Activated gamma-delta T cell treated with Interleukin-2 at 50 U/mL for 16 hours (primary cell): Measurements from ENCODE around the gene SWT1.

Experiments used
- DNase-seq: peaks from one replicate; pipeline ENCODE4 v3.0.0-alpha.2; 2020

The SWT1 gene

GRCh38 chr1:185156854-185157598 lies at the start of gene SWT1, which contains the start of gene TRMT1L:
TSS of gene SWT1 (plus strand) at chr1:185157167. CDS start at chr1:185160842, 3,675 bp downstream.
TSS of gene TRMT1L (minus strand) at chr1:185156953. CDS start at chr1:185156712, 241 bp downstream.
- DNase-seq = peak; percentile 98

DNA sequence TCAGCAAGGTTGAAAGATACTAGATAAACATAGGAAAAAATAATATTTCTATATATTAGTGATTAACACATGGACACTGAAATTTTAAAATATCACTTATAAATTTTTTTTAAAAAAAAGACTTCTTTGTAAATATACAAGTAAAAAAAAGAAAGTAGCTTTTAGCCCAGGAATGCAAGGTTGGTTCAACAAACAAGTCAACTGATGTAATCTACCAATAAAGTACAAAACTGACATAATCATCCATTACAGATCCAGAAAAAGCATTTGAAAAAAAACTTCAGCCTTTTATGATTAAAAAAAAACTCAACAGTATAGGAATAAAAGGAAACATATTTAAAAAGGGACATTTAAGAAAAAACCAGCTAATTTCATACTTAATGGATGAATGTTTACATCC lies 48.6 kb upstream of the SWT1 start:
- DNase-seq = no peak

- no peak for DNase-seq
Observed at GRCh38 chr1:185110145-185110544, 46.8 kb upstream of the SWT1 start.

- no peak for DNase-seq
Observed at GRCh38 chr1:185111873-185112272, 45.1 kb upstream of the SWT1 start.

DNA sequence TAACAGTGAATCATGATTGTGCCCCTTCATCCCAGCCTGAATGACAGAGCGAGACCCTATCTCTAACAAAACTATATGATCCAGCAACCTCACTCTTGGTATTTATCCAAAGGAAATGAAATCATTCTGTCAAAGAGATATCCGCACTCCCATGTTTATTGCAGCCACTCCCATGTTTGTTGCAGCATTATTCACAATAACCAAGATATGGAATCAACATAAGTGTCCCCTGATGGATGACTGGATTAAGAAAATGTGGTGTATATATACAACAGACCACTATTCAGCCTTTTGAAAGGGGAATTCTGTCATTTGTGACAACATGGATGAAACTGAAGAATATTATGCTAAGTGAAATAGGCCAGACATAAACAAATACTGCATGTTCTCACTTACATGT lies 44.6 kb upstream of the SWT1 start:
- DNase-seq = no peak

GRCh38 chr1:185129708-185130107 lies 27.3 kb upstream of the SWT1 start:
- DNase-seq = no peak

DNA sequence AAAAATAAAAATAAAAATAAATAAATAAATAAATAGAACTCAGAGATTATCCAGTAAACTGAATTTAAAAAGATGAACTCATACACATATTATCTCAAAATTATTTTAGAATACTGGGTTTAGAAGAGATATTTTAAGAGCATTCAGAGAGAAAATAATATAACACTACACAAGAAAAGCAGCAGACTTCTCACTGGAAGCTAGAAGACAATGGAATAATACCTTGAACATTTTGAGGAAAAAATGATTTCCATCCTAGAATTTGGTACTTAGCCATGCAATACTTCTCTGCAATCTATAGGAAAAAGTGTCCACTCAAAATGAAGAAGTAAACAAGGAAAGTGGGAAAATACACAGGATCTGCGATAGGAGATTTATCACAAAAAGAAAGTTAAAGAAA lies 24.4 kb upstream of the SWT1 start:
- DNase-seq = no peak

DNA sequence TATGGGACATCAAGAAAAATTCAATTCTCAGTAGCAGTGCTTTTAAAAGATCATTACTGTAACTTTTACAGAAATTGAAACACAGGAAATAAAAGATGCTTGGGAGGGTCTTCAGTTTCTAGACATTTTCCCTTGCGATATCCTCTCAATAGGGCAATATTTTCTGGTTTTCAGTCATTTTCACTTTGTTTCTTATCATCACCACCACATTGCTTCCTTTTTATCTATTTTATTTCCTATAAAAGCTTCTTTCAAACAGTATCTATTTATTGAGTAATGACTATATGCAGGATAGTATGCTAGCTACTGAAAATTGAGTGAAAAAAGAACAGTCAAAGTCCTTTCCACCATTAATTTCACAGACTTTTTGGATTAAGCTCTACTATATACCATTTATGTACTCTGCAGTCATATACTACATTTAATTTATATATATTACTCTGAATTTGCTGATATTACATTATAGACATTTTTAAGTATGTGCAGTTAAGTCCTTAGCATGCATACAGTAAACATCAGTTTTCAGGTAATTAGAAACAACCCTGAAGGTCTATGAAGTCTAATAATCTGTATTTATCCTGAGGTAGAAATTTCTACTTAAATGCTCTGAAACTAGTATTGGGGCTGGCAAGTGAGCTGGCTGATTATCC lies 18.9 kb upstream of the SWT1 start:
- DNase-seq = no peak

- DNase-seq = no peak
Observed at GRCh38 chr1:185139246-185139645, 17.7 kb upstream of the SWT1 start.

DNA sequence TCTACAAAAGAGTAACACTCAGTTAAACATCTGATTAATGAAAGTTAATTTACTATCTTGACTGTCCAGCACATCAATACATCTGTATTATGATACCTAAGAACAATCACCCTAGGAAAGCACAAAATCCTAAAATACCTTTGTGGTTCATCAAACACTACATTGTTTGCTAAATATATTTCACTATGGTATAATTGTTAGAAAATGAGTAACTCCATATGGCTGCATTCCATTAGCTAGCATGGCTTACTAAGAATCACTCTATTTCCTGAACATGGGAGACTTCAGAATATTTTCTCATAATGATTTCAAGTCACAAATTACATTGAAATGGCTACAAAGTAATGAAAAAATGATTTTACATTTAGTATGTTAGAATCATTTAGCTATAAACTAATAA lies 12.7 kb upstream of the SWT1 start:
- no peak for DNase-seq

- DNase-seq = no peak
Observed at GRCh38 chr1:185151215-185151614, 5.8 kb upstream of the SWT1 start.

- DNase-seq = no peak
Observed at GRCh38 chr1:185152187-185152767, 4.7 kb upstream of the SWT1 start.

- no peak for DNase-seq
Observed at GRCh38 chr1:185154912-185155513, 2.0 kb upstream of the SWT1 start.

GRCh38 chr1:185155600-185156287 lies 1.2 kb upstream of the SWT1 start:
- no peak for DNase-seq

DNA sequence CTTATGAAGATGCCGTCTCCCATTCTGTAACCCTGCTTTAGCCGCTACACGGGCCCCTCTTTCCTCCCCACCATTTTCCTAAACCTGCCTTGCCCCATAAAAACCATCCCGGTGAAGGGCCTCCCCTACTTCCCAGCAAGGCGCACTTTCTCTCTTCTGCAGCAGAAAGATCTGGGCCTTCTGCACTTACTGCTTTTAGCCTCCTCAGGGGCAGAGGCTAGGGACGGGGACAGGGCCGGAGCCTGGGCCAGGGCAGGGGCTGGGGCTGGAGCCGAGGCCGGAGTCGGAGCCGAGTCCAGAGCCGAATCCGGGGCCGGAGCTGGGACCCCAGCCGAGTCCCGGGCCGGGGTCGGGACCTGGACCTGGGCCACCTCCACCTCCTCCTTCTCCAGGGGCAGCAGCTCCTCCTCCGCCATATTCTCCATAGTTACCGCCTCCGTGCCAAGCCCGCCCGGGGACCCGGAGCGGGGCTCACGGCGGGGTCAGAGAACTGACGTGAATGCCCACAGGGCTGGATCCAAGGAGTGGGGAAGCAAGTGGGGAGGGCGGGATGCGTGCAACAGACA lies 596 bp upstream of the SWT1 start:
- DNase-seq = no peak

GRCh38 chr1:185157599-185158412 lies 839 bp downstream of the SWT1 start:
- DNase-seq = no peak

GRCh38 chr1:185158800-185159199 lies 1.8 kb downstream of the SWT1 start:
- DNase-seq = no peak

- DNase-seq = no peak
Observed at GRCh38 chr1:185159966-185160365, 3.0 kb downstream of the SWT1 start.

GRCh38 chr1:185162491-185162890 lies 5.5 kb downstream of the SWT1 start:
- DNase-seq = no peak

DNA sequence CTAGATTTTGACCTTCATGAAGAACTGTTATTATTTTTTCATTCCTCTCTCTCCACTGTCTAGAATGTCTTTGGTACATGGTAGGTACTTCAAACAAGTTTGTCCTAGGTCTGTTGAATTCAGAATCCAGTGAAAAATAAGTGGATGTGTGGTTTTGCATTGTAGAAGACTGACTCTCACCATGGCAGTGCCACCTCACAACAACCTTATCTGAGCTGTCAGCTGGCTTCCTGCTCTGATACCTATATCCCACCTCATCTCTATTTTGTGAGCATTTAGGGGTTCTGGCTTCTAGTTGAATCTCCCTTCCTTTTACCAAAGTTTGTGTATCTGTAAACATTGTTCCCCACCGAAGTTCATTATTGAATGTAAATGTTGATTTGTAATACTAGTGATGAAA lies 9.1 kb downstream of the SWT1 start:
- DNase-seq = no peak

- DNase-seq = peak; percentile 28
Observed at GRCh38 chr1:185170291-185170848, 13.4 kb downstream of the SWT1 start.

GRCh38 chr1:185193756-185194155 lies 36.8 kb downstream of the SWT1 start:
- DNase-seq = no peak
